HG03196 (cell line): Measurements from ENCODE around the gene FGGY.

Source experiments
- ATAC-seq: cut with Tn5 transposase; IDR thresholded peaks from one replicate; pipeline ENCODE4 v1.9.1; 2021; ENCODE audit not compliant: unreplicated experiment

Gene FGGY

DNA sequence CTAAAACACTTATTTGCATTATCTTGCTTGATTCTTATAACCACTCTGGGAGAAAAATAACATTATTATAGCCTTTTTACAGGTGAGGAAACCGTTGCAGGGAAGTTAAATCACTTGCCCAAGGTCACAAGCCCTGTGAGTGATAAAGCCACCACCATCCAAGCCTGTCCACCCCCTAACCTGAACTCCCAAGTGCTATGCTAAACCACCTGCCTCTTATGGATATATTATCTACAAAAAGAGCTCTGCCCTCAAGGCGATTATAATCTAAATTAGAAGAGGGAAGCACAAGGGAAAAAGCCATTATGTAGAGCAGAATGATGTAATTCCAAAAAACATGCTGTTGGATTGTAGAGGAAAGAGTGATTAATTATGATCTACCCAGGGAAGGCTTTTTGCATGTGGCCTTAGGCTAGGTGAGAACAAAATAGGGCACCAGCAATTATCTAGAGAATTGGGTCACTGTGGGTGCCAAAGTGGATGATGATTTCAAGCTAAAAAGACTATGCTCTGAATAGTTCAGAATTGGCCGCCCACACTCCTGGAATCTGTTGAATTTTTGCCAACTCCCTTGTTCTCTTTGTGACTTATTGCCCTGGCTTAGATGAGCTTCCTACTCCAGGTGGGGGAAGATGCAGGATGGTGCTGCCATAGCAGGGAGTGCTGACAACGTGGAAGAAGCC, 205.3 kb downstream of the FGGY start:
- no peak for ATAC-seq

DNA sequence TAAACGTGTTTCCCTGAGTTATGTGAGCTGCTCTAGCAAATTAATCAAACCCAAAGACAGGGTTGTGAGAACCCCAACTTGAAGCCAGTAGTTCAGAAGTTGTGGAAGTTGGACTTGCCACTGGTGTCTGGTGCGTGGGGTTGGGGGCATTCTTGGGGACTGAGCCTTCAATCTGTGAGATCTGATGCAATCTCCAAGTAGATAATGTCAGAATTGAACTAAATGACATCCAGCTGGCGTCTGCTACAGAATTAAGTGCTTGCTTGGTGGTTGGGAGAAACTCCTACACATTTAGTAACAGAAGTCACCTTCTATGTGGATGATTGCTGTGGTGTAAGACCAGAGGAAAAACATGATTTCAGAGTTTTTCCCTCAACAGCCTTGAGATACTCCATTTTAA, 207.4 kb downstream of the FGGY start:
- no peak for ATAC-seq

DNA sequence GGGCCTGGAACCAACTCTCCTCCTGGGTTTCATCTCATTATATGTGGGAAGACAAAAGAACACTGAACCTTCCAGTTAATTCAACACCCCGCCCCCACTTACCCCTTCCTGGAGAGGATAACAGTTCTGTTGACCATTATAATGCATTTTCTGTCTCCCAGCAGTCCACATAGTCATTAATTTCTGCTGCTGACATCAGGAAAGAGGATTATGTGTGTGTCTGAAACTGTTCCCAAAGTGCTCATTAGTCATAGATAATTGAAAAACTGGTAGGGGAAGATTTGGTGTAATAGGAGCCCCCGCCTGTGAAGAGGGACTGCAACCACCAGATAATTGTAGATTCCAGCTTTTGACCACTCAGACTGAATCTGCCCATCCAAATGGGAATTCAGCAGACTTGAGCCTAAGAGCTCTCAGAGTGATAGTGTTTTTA, 208.7 kb downstream of the FGGY start:
- no peak for ATAC-seq

DNA sequence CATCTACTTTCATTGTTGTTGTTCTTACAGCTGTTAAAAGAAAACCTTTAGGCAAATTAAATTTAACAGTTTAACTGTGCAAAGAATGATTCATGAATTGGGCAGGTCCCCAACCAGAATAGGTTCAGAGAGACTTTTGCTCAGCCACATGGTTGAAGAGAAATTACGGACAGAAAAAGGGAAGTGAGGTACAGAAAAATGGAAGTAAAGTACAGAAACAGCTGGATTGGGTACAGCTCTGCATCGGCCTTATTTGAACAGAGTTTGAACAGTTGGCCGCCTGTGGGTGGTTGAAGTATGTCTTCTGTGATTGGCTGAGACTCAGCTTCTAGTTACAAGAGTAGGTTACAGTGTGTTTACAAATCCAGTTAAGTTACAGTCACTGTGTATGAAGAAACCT, 210.1 kb downstream of the FGGY start:
- ATAC-seq: peak; percentile 68

DNA sequence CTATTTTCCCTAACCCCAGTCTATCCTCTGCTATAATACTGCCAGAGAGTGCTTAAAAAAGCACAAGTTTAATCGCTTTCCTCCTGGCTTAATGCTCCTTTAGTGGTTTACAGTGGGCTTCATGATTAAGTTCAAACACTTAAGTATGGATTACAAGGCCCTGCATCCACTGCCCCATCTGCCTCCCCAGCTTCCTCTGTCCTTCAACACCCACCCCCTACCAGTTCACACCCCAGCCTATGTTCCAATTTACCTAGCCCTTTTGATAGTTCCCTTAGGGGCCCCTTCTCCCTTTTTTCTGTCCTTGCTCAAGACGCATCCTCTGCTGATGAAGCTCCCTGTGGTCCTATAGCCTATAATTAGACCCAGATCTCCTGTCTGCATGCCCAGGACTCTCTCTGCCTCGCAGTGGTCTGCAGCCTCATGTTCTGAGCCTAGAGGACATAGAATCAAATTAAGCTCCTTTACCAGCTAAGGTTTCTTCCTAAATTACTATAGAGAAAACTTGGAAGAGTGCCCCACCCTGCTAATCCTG, 212.5 kb downstream of the FGGY start:
- ATAC-seq: no peak

DNA sequence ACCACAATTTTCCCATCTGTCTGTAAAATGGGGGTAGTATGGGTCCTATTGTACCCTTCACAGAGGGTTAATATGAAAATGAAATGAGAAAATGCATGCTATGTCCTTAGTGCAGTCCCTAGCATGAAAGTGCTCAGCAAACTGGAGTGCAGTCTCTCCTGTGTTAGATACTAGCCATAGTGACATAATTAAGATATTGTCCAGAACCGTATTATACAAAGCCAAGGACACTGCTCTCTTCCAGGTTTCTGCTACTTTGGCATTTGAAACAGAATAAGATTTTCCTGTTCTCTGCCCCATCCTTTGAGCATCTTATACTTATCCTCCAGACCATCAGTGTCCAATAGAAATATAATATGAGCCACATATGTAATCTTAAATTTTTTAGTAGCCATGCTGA, 213.4 kb downstream of the FGGY start:
- no peak for ATAC-seq

DNA sequence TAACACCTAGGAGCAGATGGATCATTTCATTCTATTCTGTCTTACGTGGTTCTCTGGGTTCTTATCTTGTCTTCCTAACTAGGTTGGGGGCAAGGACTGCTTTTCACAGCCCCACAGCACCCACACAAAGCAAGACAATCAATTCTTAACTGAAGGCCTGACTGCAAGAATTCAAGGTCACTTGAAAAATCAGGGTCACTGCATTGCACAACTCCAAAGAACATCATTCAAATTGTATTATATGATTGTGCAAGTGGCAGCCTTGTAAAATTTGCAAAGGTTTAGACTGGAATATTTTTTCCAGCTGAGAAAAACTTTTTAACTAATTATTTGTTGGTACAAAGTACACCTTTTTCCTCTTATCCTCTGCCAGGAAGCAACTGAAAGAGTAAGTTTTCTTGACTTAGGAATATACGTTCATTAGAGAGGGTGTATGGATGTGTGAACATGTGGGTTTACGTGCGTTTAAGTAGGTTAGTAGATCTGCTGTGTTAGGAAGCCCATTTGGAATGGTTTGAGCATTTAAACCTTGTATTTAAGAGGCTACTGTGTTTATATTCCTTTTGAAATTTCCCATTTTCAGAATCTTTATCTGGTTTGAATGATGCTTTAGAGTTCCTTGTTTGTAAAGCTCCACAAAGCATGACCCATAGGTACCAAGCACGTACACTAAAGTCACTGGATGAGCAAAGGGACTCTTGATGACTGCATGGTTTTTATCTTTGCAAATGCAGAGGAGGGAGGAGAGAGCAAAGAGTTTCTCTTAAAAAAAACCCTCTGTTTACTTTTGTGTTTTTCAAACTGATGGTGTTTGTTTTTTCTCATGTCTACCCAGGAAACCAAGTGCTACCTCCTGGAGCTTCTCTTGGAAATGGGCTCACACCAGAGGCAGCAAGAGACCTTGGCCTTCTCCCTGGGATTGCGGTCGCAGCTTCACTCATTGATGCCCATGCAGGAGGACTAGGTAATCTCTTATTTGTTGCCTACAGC, 214.9 kb downstream of the FGGY start:
- ATAC-seq: no peak

DNA sequence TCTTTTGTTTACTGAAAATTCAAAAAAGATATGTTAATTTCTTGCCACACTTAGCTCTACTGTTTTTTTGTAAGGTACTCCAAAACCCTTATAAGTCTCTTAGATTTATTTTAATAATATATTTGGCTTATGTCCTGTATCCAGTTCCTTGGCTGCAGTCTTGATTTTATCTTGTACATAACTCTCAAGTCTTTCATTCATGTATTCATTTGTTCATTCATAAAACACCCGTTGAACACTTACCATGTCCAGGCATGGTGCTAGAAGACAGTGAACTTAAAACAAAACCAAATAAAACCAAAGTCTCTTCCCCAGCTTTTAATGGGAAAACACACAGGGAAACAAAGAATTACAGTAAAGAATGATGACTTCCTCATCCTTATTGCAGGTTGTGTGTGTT, 215.8 kb downstream of the FGGY start:
- ATAC-seq: no peak

DNA sequence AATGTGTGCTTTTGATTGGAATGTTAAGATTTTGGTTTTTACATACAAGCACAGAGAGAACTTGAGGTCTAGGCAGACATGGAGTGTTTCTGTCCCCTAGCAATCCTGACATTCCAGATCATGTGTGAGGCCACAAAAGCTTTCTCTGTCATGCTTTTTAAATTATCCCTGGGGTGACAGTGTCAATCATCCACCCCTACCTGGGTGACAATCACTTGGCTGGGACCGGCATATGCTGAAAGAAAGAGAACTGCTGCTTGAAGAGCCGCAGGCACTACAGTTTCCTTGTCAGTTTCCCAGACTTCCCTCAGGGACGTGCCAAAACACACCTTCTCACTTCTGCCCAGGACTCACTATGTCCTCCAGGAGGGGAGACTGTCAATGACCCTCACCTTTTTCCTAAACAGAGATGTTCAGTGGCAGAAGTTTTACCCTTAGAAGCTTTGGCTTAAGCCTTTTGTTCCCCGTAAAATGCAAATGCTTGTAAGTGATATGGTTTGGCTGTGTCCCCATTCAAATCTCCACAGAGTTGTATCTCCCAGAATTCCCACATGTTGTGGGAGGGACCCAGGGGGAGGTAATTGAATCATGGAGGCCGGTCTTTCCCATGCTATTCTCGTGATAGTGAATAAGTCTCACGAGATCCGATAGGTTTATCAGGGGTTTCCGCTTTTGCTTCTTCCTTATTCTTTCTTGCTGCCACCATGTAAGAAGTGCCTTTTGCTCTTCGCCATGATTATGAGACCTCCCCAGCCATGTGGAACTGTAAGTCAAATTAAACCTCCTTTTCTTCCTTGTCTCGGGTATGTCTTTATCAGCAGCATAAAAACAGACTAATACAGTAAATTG, 217.4 kb downstream of the FGGY start:
- ATAC-seq: no peak

DNA sequence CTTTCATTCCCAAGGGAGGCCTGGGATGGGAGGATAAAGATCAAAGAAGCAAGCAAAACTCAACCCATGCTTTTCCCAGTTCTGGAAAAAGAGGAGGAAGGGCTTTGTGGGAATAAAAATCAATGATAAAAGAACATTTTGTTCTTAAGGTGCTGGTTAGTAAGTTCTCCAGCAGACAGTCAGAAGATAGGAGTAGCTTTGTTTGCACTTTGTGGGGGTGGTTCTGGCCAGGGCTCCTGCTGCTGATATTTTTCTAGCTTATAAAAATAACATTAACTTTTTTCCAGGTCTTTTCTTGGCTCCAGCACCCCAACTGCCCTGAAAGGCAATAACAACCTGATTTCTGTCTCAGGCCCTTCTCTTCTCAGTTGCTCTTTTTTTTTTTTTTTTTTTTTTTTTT, 220.0 kb downstream of the FGGY start:
- ATAC-seq: no peak

DNA sequence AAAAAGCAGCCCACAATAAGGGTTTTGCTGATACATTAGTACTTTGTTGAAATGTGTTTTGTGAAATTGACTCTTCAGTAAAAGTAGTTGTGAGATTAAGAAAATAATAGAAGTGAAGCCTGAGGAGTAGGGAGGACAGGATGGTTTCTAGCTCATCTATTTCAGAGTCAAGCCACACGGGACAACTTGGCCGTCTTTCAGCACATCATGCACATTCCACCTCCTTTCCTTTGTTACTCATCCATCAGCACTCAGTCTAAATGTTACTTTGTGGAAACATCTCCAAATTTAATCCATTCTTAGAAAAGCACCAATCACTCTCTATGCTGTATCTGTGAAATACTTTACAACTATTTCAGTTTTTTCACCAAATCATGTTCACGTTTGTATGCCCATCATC, 223.3 kb downstream of the FGGY start:
- no peak for ATAC-seq

DNA sequence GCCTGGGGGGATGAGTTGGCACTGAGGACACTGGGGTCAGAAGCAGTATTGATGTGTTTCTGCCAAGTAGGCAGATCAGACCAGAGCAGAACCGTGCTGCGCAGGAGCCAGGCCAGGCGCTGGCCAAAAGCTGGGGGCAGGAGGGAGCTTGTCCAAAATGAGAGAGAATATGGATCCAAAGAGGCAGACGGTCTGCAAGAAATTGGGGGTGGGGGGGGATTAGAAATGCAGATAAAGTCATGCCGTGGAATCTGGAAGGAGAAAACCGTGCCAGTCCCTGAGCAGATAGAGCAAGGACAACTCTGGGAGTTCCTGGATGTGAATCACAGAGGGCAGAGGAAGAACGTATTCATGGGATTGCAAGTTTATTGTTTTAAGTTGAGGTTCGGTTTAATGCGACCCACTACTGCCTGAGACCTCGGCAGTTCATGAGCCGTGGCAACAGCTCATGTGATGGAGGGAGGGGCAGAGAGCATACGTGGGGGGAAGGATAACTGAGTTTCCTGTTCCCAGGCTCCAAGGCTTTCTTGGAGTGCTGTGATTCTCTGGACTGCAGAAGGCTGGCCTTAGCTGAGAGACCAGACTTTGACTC, 224.0 kb downstream of the FGGY start:
- ATAC-seq: no peak

DNA sequence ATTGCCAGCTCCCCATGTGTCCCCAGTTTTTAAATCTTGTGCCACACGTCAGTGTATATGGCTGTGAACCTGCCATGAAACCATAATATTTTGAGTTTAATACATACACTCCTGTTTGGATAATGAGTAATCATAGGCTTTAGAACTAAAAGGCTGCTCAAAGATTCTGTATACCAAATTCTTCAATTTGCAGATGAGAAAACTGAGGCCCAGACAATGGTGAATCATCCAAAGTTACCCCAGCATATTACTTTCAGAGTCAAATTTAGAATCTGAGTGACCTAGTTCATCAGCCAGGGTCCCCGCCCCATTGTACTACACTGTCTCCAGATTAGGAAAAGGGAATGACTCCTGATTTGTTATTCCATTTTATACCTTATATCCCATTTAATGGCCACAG, 224.6 kb downstream of the FGGY start:
- ATAC-seq: no peak

DNA sequence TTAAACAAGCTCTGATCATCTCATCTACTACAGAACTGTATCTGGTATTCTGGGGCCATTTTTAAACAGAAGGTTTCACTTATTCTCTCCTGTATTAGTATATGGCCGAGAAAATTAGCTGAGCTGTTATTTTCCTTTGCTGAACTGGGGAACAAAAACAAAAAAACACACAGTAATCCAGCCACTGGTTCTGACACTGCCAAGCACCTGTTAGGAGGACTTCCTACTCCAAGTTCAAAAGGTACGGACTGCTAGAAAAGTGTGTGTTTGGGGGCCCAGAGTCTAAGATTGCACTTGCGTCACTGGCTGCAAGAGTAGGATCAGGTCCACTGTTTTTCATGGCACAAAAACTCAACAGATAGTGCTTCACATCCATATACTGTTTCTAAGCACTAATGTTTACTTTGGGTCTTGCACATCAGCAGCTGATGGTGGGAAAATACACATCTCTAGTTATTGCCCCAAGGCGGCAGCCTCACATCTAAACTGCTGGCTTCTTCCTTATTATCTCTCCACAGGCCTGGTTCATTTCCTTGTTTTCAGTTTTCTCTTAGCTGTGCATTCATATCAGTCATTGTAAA, 226.1 kb downstream of the FGGY start:
- ATAC-seq: no peak

DNA sequence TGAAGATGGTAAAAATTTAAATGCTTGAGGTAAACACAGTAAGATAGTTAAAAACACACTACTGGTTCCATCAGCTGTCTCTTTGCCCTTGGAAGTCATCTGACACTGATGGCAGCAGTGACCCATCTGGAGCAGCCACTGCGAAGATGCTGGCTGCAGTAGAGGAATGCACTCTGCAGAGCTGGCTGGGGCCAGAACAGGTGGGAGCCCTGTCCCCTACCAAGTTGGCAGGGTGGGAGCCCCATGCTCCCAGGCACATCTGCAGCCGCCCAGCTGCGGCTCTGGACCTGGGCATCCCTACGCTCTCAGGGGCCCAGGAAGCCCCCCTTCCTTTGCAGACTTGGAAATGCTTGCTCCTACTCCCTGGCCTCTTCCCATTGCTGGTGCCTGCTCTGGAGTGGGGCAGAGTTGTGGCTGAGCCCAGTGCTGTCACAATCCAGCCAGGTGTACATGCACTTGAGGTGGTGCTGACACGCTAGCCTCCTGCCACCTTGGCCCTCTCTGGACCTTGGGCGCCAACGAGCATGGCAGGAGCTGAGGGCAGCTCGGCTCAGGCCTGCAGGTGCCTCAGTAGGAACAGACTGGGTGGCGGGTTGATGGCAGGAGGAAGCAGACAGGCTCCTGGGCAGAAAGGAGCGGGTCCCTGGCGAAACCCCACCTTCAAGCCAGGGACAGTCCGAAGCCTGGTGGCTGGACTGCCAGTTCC, 227.0 kb downstream of the FGGY start:
- no peak for ATAC-seq

DNA sequence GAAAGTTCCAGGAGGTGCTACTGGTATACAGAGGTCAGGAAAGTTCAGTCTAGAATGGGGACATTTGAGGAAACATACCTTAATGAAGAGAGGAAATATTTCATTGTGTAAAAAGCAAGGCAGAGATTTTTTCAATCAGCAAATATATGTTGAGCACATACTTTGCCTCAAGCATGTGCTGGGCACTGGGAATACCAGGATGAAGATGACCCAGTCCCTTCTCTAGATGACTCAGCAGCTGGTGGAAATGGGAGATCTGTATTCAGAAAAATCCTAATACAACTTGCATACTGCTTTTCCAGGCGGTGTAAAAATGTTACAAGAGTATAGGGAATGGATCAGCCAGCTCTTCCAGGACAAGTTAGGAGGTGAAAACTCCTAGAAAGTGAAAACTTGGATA, 229.3 kb downstream of the FGGY start:
- ATAC-seq: no peak

DNA sequence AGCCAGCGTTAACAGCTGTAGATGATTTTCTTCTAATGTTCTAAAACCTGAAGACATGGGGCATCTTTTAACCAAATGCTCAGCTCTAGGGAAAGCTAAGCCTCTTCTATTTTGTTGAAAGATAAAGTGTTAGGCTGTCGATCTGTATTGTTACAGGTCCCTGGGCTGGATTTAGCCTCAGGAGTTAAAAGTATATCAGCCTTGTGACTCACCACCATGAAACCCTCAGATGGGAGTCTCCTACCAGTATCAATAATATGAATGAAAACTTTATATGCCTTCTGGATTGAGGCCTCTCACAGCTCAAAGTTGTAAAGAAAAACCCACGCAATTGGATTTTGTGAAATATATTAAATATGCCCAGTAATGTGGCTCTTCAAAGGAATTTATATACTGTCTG, 231.6 kb downstream of the FGGY start:
- no peak for ATAC-seq

DNA sequence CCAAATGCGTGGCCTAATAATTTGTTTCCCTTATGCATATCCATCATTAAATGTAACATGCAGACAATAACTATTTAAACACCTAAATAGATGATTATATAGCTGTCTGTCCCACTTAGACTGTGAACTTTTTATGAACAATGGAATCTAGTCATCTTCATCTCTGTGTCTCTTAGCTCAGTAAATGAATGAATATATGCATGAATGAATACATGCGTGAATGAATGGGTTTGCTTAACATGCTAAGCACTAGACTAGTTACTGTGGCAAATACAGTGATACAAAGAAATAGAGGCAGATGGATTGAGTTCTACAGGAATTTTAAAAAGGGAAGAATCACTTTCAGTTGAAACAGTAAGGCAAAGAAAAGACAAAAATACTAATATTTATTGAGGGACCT, 232.0 kb downstream of the FGGY start:
- ATAC-seq: no peak

DNA sequence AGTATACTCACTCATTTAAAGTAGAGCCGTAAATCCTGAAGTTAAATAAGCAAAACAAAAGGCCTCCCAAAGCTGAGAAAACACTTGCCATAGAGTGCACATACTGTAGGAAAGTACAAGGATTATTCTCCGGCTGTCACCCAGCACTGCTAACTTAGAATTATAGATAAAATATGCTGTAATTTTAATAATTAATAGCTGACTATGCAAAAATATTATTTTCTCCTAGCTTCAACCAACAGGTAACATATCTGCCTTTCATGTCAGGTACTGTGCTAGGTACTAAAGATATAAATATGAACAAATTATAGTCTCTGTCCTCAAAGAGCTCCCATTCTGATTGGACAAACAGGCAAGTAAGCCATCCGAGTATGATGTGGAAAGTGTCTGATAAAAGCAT, 233.2 kb downstream of the FGGY start:
- no peak for ATAC-seq

DNA sequence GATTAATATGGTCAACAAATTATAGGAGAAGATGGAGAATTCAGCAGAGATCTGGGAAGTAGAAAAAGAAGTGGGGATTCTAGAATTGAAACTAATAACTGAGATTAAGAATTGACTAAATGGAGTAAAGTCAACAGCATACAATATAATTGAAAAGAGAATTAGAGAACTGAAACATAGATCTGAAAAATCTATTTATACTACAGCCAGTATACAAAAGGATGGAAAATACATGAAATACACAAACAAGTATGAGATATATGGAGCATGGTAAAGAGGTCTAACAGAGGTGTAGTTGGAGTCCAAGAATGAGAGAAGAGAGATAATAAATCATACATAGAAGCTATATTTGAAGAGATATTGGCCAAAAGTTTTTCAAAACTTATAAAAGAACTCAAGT, 235.2 kb downstream of the FGGY start:
- no peak for ATAC-seq
